Kidney (tissue), 14 donors: ENCODE results near the gene FBXL7. TPM values are rescaled to one million over a fixed set of nuclear protein-coding genes. Genes with fewer than 3 reads are reported as not detected.
A peak's percentile ranks its signal among the peaks of the same experiment; 100 is the strongest.

Experiments
- DNase-seq, 5 donors: peaks; one replicate each; pipeline ENCODE4 v3.0.0-alpha.2; 2013 to 2020
- FAIRE-seq: peaks from 2 replicates; lab custom pipeline; 2012; peaks lifted over from hg19 to GRCh38; lab: Jason Lieb, UNC
- H3K27ac ChIP-seq, 2 donors: one replicate each; pipeline ENCODE4 v1.7.0; 2013; ENCODE audit warnings: low read depth in 2 of 2, low read length in 2 of 2, inconsistent platforms in 1 of 2
- H3K27me3 ChIP-seq: one replicate; pipeline ENCODE4 v1.7.1; 2013; ENCODE audit warnings: low read length, inconsistent platforms; ENCODE audit not compliant: control insufficient read depth, insufficient read depth
- H3K36me3 ChIP-seq, 3 donors: one replicate each; pipeline versions ENCODE4 v1.7.0 to v1.7.1; 2013; ENCODE audit warnings: low read length in 3 of 3, control low read depth in 1 of 3, inconsistent platforms in 1 of 3; ENCODE audit not compliant: insufficient read depth in 3 of 3, control insufficient read depth in 2 of 3
- H3K4me1 ChIP-seq, 3 donors: one replicate each; pipeline versions ENCODE4 v1.7.0 to v1.7.1; 2013; ENCODE audit warnings: low read length in 3 of 3, inconsistent platforms in 1 of 3, low read depth in 1 of 3; ENCODE audit not compliant: control insufficient read depth in 2 of 3, insufficient read depth in 2 of 3
- H3K4me3 ChIP-seq, 3 donors: one replicate each; pipeline versions ENCODE4 v1.7.0 to v1.8.1; 2013; ENCODE audit warnings: low read length in 3 of 3, control low read depth in 1 of 3, inconsistent platforms in 1 of 3
- H3K9ac ChIP-seq, 3 donors: one replicate each; pipeline versions ENCODE4 v1.7.0 to v1.7.1; 2013; ENCODE audit warnings: low read length in 3 of 3, control low read depth in 1 of 3, inconsistent platforms in 1 of 3
- H3K9me3 ChIP-seq, 3 donors: one replicate each; pipeline versions ENCODE4 v1.7.0 to v1.7.1; 2013; ENCODE audit warnings: low read length in 3 of 3, control low read depth in 1 of 3, inconsistent platforms in 1 of 3; ENCODE audit not compliant: control insufficient read depth in 2 of 3, insufficient read depth in 1 of 3
- intact Hi-C: fragments of 100-400 bp; cut with DNase I; formaldehyde crosslinking; loops from one replicate; pipeline ENCODE4 v1.11.1; 2022
- polyA plus RNA-seq: library from polyadenylated mRNA; stranded (reverse); fragments of 350-450 nt; fragmentation: Illumina TruSeq; extraction: RNeasy Lipid Tissue Mini Kit (QIAGEN cat#74804); gene quantifications from one replicate; pipeline ENCODE4 v1.2.3, GENCODE V29; 2014; ENCODE audit warnings: low read depth, low replicate concordance; ENCODE audit not compliant: insufficient read depth
- total RNA-seq: library from RNA; stranded (reverse); fragmentation: NEBNext Ultra II Directional; extraction: Animal tissue kit (Norgen Biotek cat#: 25700); gene quantifications from one replicate; pipeline ENCODE4 v1.2.1, GENCODE V29; 2021
- TF ChIP-seq, protein P1 (sequence below): IDR thresholded peaks from 3 replicates; pipeline ENCODE4 v1.5.1; 2012; ENCODE audit warnings: mild to moderate bottlenecking, moderate library complexity, borderline replicate concordance; ENCODE audit not compliant: insufficient read depth; ENCODE audit errors: extremely low read depth
- donor health status: control.
- donor health status: control.
- donor health status: control.
- donor health status: control.
- donor health status: control.
- donor health status: DM: yes; HTN: yes; CAD: no.
- donor health status: Normal renal cell carcinoma (clear cell type).

FBXL7 gene
- total and polyA plus RNA-seq, 2 donors from 2014 or later = 3.9 to 6.1 TPM

DNA sequence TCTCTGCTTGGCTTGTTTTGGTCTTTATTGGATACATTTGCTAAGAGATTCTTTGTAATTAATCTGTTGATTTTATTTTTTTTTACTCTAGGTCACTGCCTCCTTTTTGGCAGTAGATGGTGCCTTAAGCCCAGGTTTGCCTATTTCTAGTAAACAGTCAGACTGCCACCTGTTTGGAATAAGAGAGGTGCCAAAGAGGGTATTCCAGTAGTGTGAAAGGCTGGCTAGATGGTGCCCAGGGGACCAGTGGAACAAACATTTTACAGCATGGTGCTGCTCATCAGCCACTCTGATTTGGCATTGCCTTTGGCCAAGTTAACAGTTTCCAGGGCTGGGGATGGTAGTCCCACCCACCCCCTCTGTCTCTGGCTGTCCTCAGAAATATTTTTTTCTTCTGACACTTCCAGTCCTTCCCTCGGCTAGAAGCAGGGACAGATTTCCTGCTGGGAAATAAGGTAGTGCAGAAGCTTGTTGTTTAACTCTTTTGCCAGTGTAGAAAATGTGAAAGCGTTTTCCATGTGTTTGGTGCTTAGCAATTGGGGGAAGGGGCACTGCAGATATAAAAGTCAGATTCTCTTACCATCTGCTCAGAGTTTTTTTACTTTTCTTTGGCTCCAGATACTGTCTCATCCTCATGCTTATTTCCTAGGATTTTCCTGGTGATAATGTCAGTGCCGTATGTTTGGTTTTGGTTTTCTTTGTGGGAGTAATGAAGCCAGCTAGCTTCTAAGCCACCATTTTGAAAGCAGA is 36.6 kb upstream of the FBXL7 start:
- Histone ChIP-seq H3K9me3 (no peaks in the 10 kb centered on the region), H3K9ac (no peak overlapping the region), H3K36me3 (no peaks in the 10 kb centered on the region), H3K4me1 (no peaks in the 10 kb centered on the region), H3K27me3 (no peaks in the 10 kb centered on the region), H3K27ac (no peak overlapping the region), H3K4me3 (no peak overlapping the region)
- TF ChIP-seq, protein P1, sequence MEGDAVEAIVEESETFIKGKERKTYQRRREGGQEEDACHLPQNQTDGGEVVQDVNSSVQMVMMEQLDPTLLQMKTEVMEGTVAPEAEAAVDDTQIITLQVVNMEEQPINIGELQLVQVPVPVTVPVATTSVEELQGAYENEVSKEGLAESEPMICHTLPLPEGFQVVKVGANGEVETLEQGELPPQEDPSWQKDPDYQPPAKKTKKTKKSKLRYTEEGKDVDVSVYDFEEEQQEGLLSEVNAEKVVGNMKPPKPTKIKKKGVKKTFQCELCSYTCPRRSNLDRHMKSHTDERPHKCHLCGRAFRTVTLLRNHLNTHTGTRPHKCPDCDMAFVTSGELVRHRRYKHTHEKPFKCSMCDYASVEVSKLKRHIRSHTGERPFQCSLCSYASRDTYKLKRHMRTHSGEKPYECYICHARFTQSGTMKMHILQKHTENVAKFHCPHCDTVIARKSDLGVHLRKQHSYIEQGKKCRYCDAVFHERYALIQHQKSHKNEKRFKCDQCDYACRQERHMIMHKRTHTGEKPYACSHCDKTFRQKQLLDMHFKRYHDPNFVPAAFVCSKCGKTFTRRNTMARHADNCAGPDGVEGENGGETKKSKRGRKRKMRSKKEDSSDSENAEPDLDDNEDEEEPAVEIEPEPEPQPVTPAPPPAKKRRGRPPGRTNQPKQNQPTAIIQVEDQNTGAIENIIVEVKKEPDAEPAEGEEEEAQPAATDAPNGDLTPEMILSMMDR = peak; percentile 36
- FAIRE-seq = no peak
- intact Hi-C loops = no loop called here
- peak in 2 of 5 donors; percentile 15 to 20 for DNase-seq

DNA sequence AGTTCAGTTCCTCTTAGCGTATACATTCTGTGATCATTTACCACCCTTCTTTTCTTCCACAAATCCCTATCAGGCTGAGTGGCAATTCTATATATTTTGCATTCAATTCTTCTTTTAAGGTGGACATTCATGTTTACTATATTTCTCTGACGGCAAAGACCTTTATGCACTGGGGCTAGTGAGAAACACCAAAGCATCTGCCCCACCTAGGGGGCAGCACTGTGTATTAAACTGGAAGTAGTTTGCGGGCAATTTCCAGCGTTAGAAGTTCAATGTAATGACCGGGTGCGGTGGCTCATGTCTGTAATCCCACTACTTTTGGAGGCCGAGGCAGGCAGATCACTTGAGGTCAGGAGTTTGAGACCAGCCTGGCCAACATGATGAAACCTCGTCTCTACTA is 27.9 kb upstream of the FBXL7 start:
- Histone ChIP-seq H3K36me3 (no peaks in the 10 kb centered on the region), H3K27ac (no peak overlapping the region), H3K27me3 (no peaks in the 10 kb centered on the region), H3K9me3 (no peaks in the 10 kb centered on the region), H3K9ac (no peak overlapping the region), H3K4me1 (no peaks in the 10 kb centered on the region), H3K4me3 (no peak overlapping the region)
- FAIRE-seq = no peak
- intact Hi-C loops = no loop called here
- TF ChIP-seq, protein P1 = no peak
- no peak for DNase-seq

DNA sequence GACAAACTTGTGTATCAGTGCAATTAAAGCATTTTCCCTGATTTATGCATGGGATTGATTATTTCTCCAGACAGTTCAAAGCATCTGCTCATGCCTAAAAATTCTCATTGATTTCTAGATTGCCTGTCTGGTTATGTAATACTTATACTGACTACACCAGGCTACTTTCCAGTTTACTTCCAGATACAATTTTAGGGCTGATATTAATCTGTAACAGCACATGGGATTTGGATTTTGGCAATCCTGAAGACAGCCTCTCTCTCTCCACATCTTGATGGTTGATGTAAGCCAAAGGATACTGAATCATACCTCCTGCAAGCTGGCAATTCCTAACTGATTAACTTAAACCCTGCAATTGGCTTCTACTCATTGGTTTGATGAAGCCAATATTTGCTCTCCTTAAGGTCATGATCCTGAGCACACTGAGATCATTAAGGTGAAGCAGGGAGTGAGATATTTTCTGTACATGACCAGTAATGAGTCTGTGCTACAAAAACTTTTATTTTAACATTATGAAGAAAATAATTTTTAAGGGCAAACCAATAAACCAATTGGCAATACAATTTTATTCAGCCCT is 25.7 kb upstream of the FBXL7 start:
- H3K9me3 ChIP-seq = no peaks in the 10 kb centered on the region
- no peak overlapping the region for H3K9ac ChIP-seq
- H3K4me3 ChIP-seq = no peak overlapping the region
- H3K27ac ChIP-seq = no peak overlapping the region
- H3K27me3 ChIP-seq = no peaks in the 10 kb centered on the region
- DNase-seq (no peak), FAIRE-seq (no peak)
- H3K4me1 ChIP-seq = no peaks in the 10 kb centered on the region
- TF ChIP-seq, protein P1 = no peak
- intact Hi-C loops = no loop called here
- H3K36me3 ChIP-seq = no peaks in the 10 kb centered on the region
